H9 (cell line): Measurements from ENCODE around the gene CDYL2. TPM values are rescaled to one million over a fixed set of nuclear protein-coding genes. Genes with fewer than 3 reads are reported as not detected.

Source experiments
- DNase-seq: peaks from one replicate; pipeline ENCODE4 v3.0.0-alpha.2; 2017
- H2AFZ ChIP-seq: one replicate; pipeline ENCODE4 v1.6.1; 2013; ENCODE audit warnings: mild to moderate bottlenecking, low read length, control low read depth, moderate library complexity
- H2AK5ac ChIP-seq: 2 replicates; pipeline ENCODE4 v1.6.1; 2013; ENCODE audit warnings: low read length, control low read depth, mixed read lengths; ENCODE audit not compliant: insufficient read length
- H2BK120ac ChIP-seq: one replicate; pipeline ENCODE4 v1.6.1; 2013; ENCODE audit warnings: low read depth, mild to moderate bottlenecking, low read length, control low read depth, inconsistent platforms; ENCODE audit not compliant: poor library complexity, severe bottlenecking
- H2BK12ac ChIP-seq: 2 replicates; pipeline ENCODE4 v1.6.1; 2013; ENCODE audit warnings: low read length, control low read depth, mixed read lengths, low read depth; ENCODE audit not compliant: insufficient read length
- H2BK15ac ChIP-seq: 2 replicates; pipeline ENCODE4 v1.6.1; 2013; ENCODE audit warnings: low read depth, low read length, control low read depth
- H2BK20ac ChIP-seq: one replicate; pipeline ENCODE4 v1.6.1; 2013; ENCODE audit warnings: low read depth, mild to moderate bottlenecking, low read length, control low read depth, inconsistent platforms; ENCODE audit not compliant: poor library complexity, severe bottlenecking
- H2BK5ac ChIP-seq: 2 replicates; pipeline ENCODE4 v1.6.1; 2013; ENCODE audit warnings: low read length, control low read depth, mixed read lengths; ENCODE audit not compliant: insufficient read length
- H3K14ac ChIP-seq: 2 replicates; pipeline ENCODE4 v1.6.1; 2013; ENCODE audit warnings: low read length, control low read depth; ENCODE audit not compliant: insufficient read depth
- H3K18ac ChIP-seq: 2 replicates; pipeline ENCODE4 v1.6.1; 2013; ENCODE audit warnings: low read depth, mild to moderate bottlenecking, mixed read lengths, low read length, control low read depth; ENCODE audit not compliant: insufficient read length
- H3K23ac ChIP-seq: 2 replicates; pipeline ENCODE4 v1.6.1; 2013; ENCODE audit warnings: low read length, control low read depth, mixed read lengths, low read depth; ENCODE audit not compliant: insufficient read length
- H3K23me2 ChIP-seq: 2 replicates; pipeline ENCODE4 v1.6.1; 2013; ENCODE audit warnings: low read depth, mild to moderate bottlenecking, mixed read lengths, low read length, control low read depth; ENCODE audit not compliant: insufficient read length, poor library complexity, severe bottlenecking
- H3K27ac ChIP-seq: 2 replicates; pipeline ENCODE4 v1.5.1; 2013; ENCODE audit warnings: low read length, control low read depth, mixed read lengths, low read depth; ENCODE audit not compliant: insufficient read length
- H3K27me3 ChIP-seq: 2 replicates; pipeline ENCODE4 v1.6.1; 2013; ENCODE audit warnings: low read length, control low read depth, inconsistent platforms; ENCODE audit not compliant: insufficient read depth
- H3K4ac ChIP-seq: 2 replicates; pipeline ENCODE4 v1.6.1; 2013; ENCODE audit warnings: low read depth, mild to moderate bottlenecking, control low read depth, inconsistent platforms, low read length, moderate library complexity
- H3K4me1 ChIP-seq: 2 replicates; pipeline ENCODE4 v1.6.1; 2013; ENCODE audit warnings: low read length, control low read depth, inconsistent platforms; ENCODE audit not compliant: insufficient read depth
- H3K4me2 ChIP-seq: 2 replicates; pipeline ENCODE4 v1.6.1; 2013; ENCODE audit warnings: low read length, control low read depth, mixed read lengths; ENCODE audit not compliant: insufficient read length, insufficient read depth
- H3K56ac ChIP-seq: 2 replicates; pipeline ENCODE4 v1.6.1; 2013; ENCODE audit warnings: low read depth, mild to moderate bottlenecking, mixed read lengths, low read length, control low read depth; ENCODE audit not compliant: insufficient read length
- H3K79me1 ChIP-seq: 2 replicates; pipeline ENCODE4 v1.6.1; 2013; ENCODE audit warnings: low read depth, mild to moderate bottlenecking, moderate library complexity, low read length, control low read depth, inconsistent platforms; ENCODE audit not compliant: insufficient read depth, poor library complexity, severe bottlenecking
- H3K79me2 ChIP-seq: 2 replicates; pipeline ENCODE4 v1.6.1; 2013; ENCODE audit warnings: low read length, control low read depth, inconsistent platforms; ENCODE audit not compliant: insufficient read depth
- H3K9ac ChIP-seq: 2 replicates; pipeline ENCODE4 v1.6.1; 2013; ENCODE audit warnings: low read length, control low read depth, mixed read lengths; ENCODE audit not compliant: insufficient read length; ENCODE audit errors: extremely low read depth
- H3K9me3 ChIP-seq: one replicate; pipeline ENCODE4 v1.6.1; 2013; ENCODE audit warnings: low read depth, low read length, inconsistent platforms; ENCODE audit not compliant: control insufficient read depth
- H3T11ph ChIP-seq: one replicate; pipeline ENCODE4 v1.6.1; 2013; ENCODE audit warnings: mild to moderate bottlenecking, low read length, control low read depth, inconsistent platforms
- H4K20me1 ChIP-seq: one replicate; pipeline ENCODE4 v1.6.1; 2013; ENCODE audit not compliant: control insufficient read depth, insufficient read length, insufficient read depth
- H4K5ac ChIP-seq: 2 replicates; pipeline ENCODE4 v1.6.1; 2013; ENCODE audit warnings: low read depth, mild to moderate bottlenecking, mixed read lengths, low read length, control low read depth; ENCODE audit not compliant: insufficient read length
- H4K8ac ChIP-seq: replicated peaks from 2 replicates; pipeline ENCODE4 v1.6.1; 2013; ENCODE audit warnings: low read length, control low read depth, mixed read lengths, low read depth; ENCODE audit not compliant: insufficient read length
- H4K91ac ChIP-seq: 2 replicates; pipeline ENCODE4 v1.6.1; 2013; ENCODE audit warnings: low read depth, mild to moderate bottlenecking, moderate library complexity, mixed read lengths, low read length, control low read depth; ENCODE audit not compliant: insufficient read length
- H3K27ac Mint-ChIP-seq, 3 experiments: 2 replicates in 2 of 3; 3 replicates in 1 of 3; pipeline ENCODE4 v1.8.0; 2020 to 2021; ENCODE audit warnings: mixed read lengths in 3 of 3, mild to moderate bottlenecking in 1 of 3, moderate library complexity in 1 of 3
- H3K27me3 Mint-ChIP-seq: 2 replicates; pipeline ENCODE4 v1.8.0; 2021; ENCODE audit warnings: low read depth, mild to moderate bottlenecking, moderate library complexity, mixed read lengths
- H3K36me3 Mint-ChIP-seq, 3 experiments: 2 replicates in 2 of 3; 3 replicates in 1 of 3; pipeline ENCODE4 v1.8.0; 2020 to 2021; ENCODE audit warnings: low read depth in 3 of 3, mixed read lengths in 3 of 3; ENCODE audit not compliant: insufficient read depth in 1 of 3
- H3K4me1 Mint-ChIP-seq, 2 experiments: 2 replicates each; pipeline ENCODE4 v1.8.0; 2020; ENCODE audit warnings: mixed read lengths in 2 of 2
- H3K4me3 Mint-ChIP-seq, 2 experiments: 2 replicates in 1 of 2; 3 replicates in 1 of 2; pipeline ENCODE4 v1.8.0; 2020 to 2021; ENCODE audit warnings: mild to moderate bottlenecking in 2 of 2, mixed read lengths in 2 of 2, moderate library complexity in 1 of 2
- H3K9me3 Mint-ChIP-seq, 2 experiments: 2 replicates in 1 of 2; 3 replicates in 1 of 2; pipeline ENCODE4 v1.8.0; 2020; ENCODE audit warnings: mild to moderate bottlenecking in 2 of 2, mixed read lengths in 2 of 2, moderate library complexity in 1 of 2
- CTCF ChIP-seq: fragments of 200-600 bp; sonication (generic); conservative IDR thresholded peaks from 3 replicates; pipeline ENCODE4 v1.8.0; 2021; ENCODE audit warnings: antibody characterized with exemption, mild to moderate bottlenecking
- WGBS: extraction: QIAGEN DNeasy Blood & Tissue Kit; methylation state at CpG from one replicate; pipeline ENCODE4 v1.1.7; 2013; ENCODE audit warnings: missing lambda C conversion rate, low lambda C conversion rate, mixed read lengths; ENCODE audit not compliant: insufficient read length; ENCODE audit errors: extremely low coverage; 5-methylcytosine and 5-hydroxymethylcytosine counted together
- total RNA-seq: library from RNA; stranded (reverse); gene quantifications from 2 replicates; pipeline ENCODE4 v1.2.1, GENCODE V29; 2021

Gene CDYL2
- total RNA-seq, 1 experiment from 2014 or later = 4.2 TPM

- Mint-ChIP-seq H3K9me3 (peaks cover 17 to 18% of the 10 kb centered on the region in 2 experiments; a peak in 4 of 5 replicates), H3K27ac (no peak overlapping the region), H3K36me3 (no peaks in the 10 kb centered on the region), H3K27me3 (no peaks in the 10 kb centered on the region), H3K4me1 (no peaks in the 10 kb centered on the region; a peak in 1 of 4 replicates), H3K4me3 (no peak overlapping the region)
- Histone ChIP-seq H3T11ph (no peak overlapping the region), H3K79me2 (no peaks in the 10 kb centered on the region), H2BK12ac (no peak overlapping the region), H3K79me1 (no peaks in the 10 kb centered on the region), H2BK15ac (no peak overlapping the region), H3K56ac (no peak overlapping the region), H3K9me3 (no peaks in the 10 kb centered on the region), H4K8ac (no peak overlapping the region), H2AK5ac (no peak overlapping the region), H3K18ac (no peak overlapping the region), H3K4me2 (no peak overlapping the region), H2BK20ac (no peak overlapping the region), H3K27ac (no peak overlapping the region), H2AFZ (no peak overlapping the region), H4K20me1 (no peaks in the 10 kb centered on the region), H3K14ac (no peak overlapping the region), H2BK120ac (no peak overlapping the region), H2BK5ac (no peak overlapping the region), H3K4me1 (no peaks in the 10 kb centered on the region), H3K4ac (no peak overlapping the region), H4K91ac (no peak overlapping the region), H3K27me3 (no peaks in the 10 kb centered on the region), H3K23me2 (no peaks in the 10 kb centered on the region), H4K5ac (no peak overlapping the region), H3K9ac (no peak overlapping the region), H3K23ac (no peak overlapping the region)
- no CpG with 5 or more reads among the region's 6 CpGs for WGBS
- no peak for TF ChIP-seq CTCF
- DNase-seq = no peak
These were observed 64.9 kb downstream of the CDYL2 start for GRCh38 chr16:80739523-80739922.
